Large intestine (tissue), 3 donors: Measurements from ENCODE around the gene PAFAH1B1. TPM values are rescaled to one million over a fixed set of nuclear protein-coding genes. Genes with fewer than 3 reads are reported as not detected.
"Not testable (repeated sequence)": the region's sequence is repeated elsewhere in the genome, so short reads cannot be mapped to it uniquely, and the experiment has no call there.

ENCODE experiments used
- DNase-seq, 2 donors: peaks; one replicate each; pipeline versions ENCODE4 v3.0.0 to v3.0.0-alpha.2; 2013
- H3K27ac ChIP-seq: one replicate; pipeline ENCODE4 v1.5.1; 2013; ENCODE audit warnings: low read length
- H3K27me3 ChIP-seq: 2 replicates; pipeline ENCODE4 v1.6.1; 2013; ENCODE audit warnings: low read length; ENCODE audit not compliant: control insufficient read depth, insufficient read depth
- H3K36me3 ChIP-seq: 2 replicates; pipeline ENCODE4 v1.6.1; 2013; ENCODE audit warnings: low read length; ENCODE audit not compliant: control insufficient read depth, insufficient read depth
- H3K4me1 ChIP-seq: one replicate; pipeline ENCODE4 v1.6.1; 2013; ENCODE audit warnings: low read length; ENCODE audit not compliant: control insufficient read depth, insufficient read depth
- H3K4me3 ChIP-seq: one replicate; pipeline ENCODE4 v1.5.1; 2013; ENCODE audit warnings: low read length
- H3K9me3 ChIP-seq: one replicate; pipeline ENCODE4 v1.6.1; 2013; ENCODE audit warnings: mild to moderate bottlenecking, low read depth, low read length, moderate library complexity; ENCODE audit not compliant: control insufficient read depth
- WGBS: methylation state at CpG from one replicate; pipeline ENCODE4 v1.1.5; 2013; ENCODE audit warnings: low lambda C conversion rate; ENCODE audit not compliant: insufficient coverage; 5-methylcytosine and 5-hydroxymethylcytosine counted together
- polyA plus RNA-seq: library from polyadenylated mRNA; unstranded; fragments of 120-200 nt; gene quantifications from one replicate; pipeline ENCODE4 v1.2.1, GENCODE V29; 2013

PAFAH1B1 gene
- polyA plus RNA-seq, 1 donor, result 107 TPM

GRCh38 chr17:2694381-2695242 is 101.2 kb downstream of the PAFAH1B1 start:
- Histone ChIP-seq H3K27ac (no peak overlapping the region), H3K27me3 (no peaks in the 10 kb centered on the region), H3K4me1 (no peaks in the 10 kb centered on the region), H3K4me3 (no peak overlapping the region), H3K36me3 (peaks cover 91% of the 10 kb centered on the region), H3K9me3 (peaks cover 17% of the 10 kb centered on the region)
- no CpG with 5 or more reads among the region's 42 CpGs for WGBS
- no peak for DNase-seq

- WGBS, result no CpG with 5 or more reads among the region's 28 CpGs
- H3K4me1 ChIP-seq, result no peaks in the 10 kb centered on the region
- DNase-seq, result no peak
- H3K36me3 ChIP-seq, result peaks cover 91% of the 10 kb centered on the region
- peaks cover 13% of the 10 kb centered on the region for H3K9me3 ChIP-seq
- H3K27ac ChIP-seq, result no peak overlapping the region
- H3K4me3 ChIP-seq, result no peak overlapping the region
- no peaks in the 10 kb centered on the region for H3K27me3 ChIP-seq
These were observed 101.9 kb downstream of the PAFAH1B1 start for GRCh38 chr17:2695243-2695960.

- peaks cover 11% of the 10 kb centered on the region for H3K9me3 ChIP-seq
- H3K4me3 ChIP-seq, result no peak overlapping the region
- DNase-seq, result no peak
- H3K27ac ChIP-seq, result no peak overlapping the region
- H3K36me3 ChIP-seq, result peaks cover 91% of the 10 kb centered on the region
- no CpG with 5 or more reads among the region's 36 CpGs for WGBS
- no peaks in the 10 kb centered on the region for H3K4me1 ChIP-seq
- no peaks in the 10 kb centered on the region for H3K27me3 ChIP-seq
These were observed 102.7 kb downstream of the PAFAH1B1 start for GRCh38 chr17:2695961-2696760.

- Histone ChIP-seq H3K4me1 (no peaks in the 10 kb centered on the region), H3K36me3 (peaks cover 93% of the 10 kb centered on the region), H3K9me3 (peaks cover 8% of the 10 kb centered on the region), H3K4me3 (no peak overlapping the region), H3K27ac (no peak overlapping the region), H3K27me3 (no peaks in the 10 kb centered on the region)
- no peak for DNase-seq
- no CpG with 5 or more reads among the region's 40 CpGs for WGBS
These were observed 104.2 kb downstream of the PAFAH1B1 start for GRCh38 chr17:2697611-2698162.

GRCh38 chr17:2699216-2699805 is 105.9 kb downstream of the PAFAH1B1 start:
- not testable (repeated sequence) for H3K27ac ChIP-seq, H3K9me3 ChIP-seq, H3K4me3 ChIP-seq, H3K27me3 ChIP-seq, DNase-seq, H3K4me1 ChIP-seq
- WGBS, result no CpG with 5 or more reads among the region's 18 CpGs
- H3K36me3 ChIP-seq, result peaks cover 93% of the 10 kb centered on the region

GRCh38 chr17:2700030-2700490 is 106.6 kb downstream of the PAFAH1B1 start:
- no peaks in the 10 kb centered on the region for H3K27me3 ChIP-seq
- peaks cover 94% of the 10 kb centered on the region for H3K36me3 ChIP-seq
- no peak overlapping the region for H3K27ac ChIP-seq
- WGBS, result no CpG with 5 or more reads among the region's 20 CpGs
- DNase-seq, result no peak
- H3K4me3 ChIP-seq, result no peak overlapping the region
- H3K9me3 ChIP-seq, result peaks cover 8% of the 10 kb centered on the region
- H3K4me1 ChIP-seq, result no peaks in the 10 kb centered on the region

GRCh38 chr17:2700491-2701141 is 107.2 kb downstream of the PAFAH1B1 start:
- no CpG with 5 or more reads among the region's 27 CpGs for WGBS
- Histone ChIP-seq H3K4me1 (no peaks in the 10 kb centered on the region), H3K27ac (no peak overlapping the region), H3K27me3 (no peaks in the 10 kb centered on the region), H3K9me3 (peaks cover 8% of the 10 kb centered on the region), H3K4me3 (no peak overlapping the region), H3K36me3 (peaks cover 90% of the 10 kb centered on the region)
- DNase-seq, result no peak

GRCh38 chr17:2701161-2701995 is 107.9 kb downstream of the PAFAH1B1 start:
- H3K36me3 ChIP-seq, result peaks cover 88% of the 10 kb centered on the region
- H3K4me3 ChIP-seq, result no peak overlapping the region
- no peaks in the 10 kb centered on the region for H3K27me3 ChIP-seq
- DNase-seq, result no peak
- H3K4me1 ChIP-seq, result no peaks in the 10 kb centered on the region
- peaks cover 8% of the 10 kb centered on the region for H3K9me3 ChIP-seq
- no peak overlapping the region for H3K27ac ChIP-seq
- WGBS, result no CpG with 5 or more reads among the region's 41 CpGs
